NCI-H82 (cell line): ENCODE data around the gene TARBP1.
"Not testable (repeated sequence)": the region's sequence is repeated elsewhere in the genome, so short reads cannot be mapped to it uniquely, and the experiment has no call there.

Experiments used
- DNase-seq: peaks from one replicate; lab custom pipeline; 2025; lab: John Stamatoyannopoulos, UW

Gene TARBP1

GRCh38 chr1:234395297-234395696 lies 83.7 kb downstream of the TARBP1 start:
- DNase-seq, result no peak

- no peak for DNase-seq
These were observed 85.8 kb downstream of the TARBP1 start for GRCh38 chr1:234393190-234393589.

GRCh38 chr1:234388094-234388493 lies 90.9 kb downstream of the TARBP1 start:
- DNase-seq, result no peak

- no peak for DNase-seq
These were observed 92.9 kb downstream of the TARBP1 start for GRCh38 chr1:234386122-234386521.

GRCh38 chr1:234381699-234382555 lies 97.1 kb downstream of the TARBP1 start:
- DNase-seq, result no peak

GRCh38 chr1:234379591-234380109 lies 99.3 kb downstream of the TARBP1 start:
- not testable (repeated sequence) for DNase-seq

GRCh38 chr1:234375672-234376071 lies 103.3 kb downstream of the TARBP1 start:
- no peak for DNase-seq

- DNase-seq, result peak; percentile 87
These were observed 105.1 kb downstream of the TARBP1 start for GRCh38 chr1:234373959-234374254.

GRCh38 chr1:234373064-234373958 lies 105.7 kb downstream of the TARBP1 start, which contains the start of gene COA6:
Gene COA6, plus strand, starts transcription at chr1:234373456. Its CDS starts 11 bp downstream, at chr1:234373467.
- DNase-seq, result peak; percentile 100

GRCh38 chr1:234372011-234372757 lies 106.8 kb downstream of the TARBP1 start:
- no peak for DNase-seq

- DNase-seq, result no peak
These were observed 107.6 kb downstream of the TARBP1 start for GRCh38 chr1:234371414-234371813.

- DNase-seq, result no peak
These were observed 109.2 kb downstream of the TARBP1 start for GRCh38 chr1:234369784-234370183.

GRCh38 chr1:234369033-234369430 lies 109.9 kb downstream of the TARBP1 start:
- DNase-seq, result no peak

- no peak for DNase-seq
These were observed 110.5 kb downstream of the TARBP1 start for GRCh38 chr1:234368320-234369032.

- no peak for DNase-seq
These were observed 116.4 kb downstream of the TARBP1 start for GRCh38 chr1:234362558-234362957.

- no peak for DNase-seq
These were observed 117.8 kb downstream of the TARBP1 start for GRCh38 chr1:234361102-234361603.

- DNase-seq, result no peak
These were observed 121.1 kb downstream of the TARBP1 start for GRCh38 chr1:234357831-234358230.

GRCh38 chr1:234356615-234357269 lies 122.2 kb downstream of the TARBP1 start:
- DNase-seq, result peak; percentile 64

- no peak for DNase-seq
These were observed 123.0 kb downstream of the TARBP1 start for GRCh38 chr1:234355782-234356510.

- DNase-seq, result no peak
These were observed 130.0 kb downstream of the TARBP1 start for GRCh38 chr1:234348964-234349363.
